Bladder microvascular endothelial cell (primary cell): ENCODE results near the gene ACOT8. TPM values are rescaled to one million over a fixed set of nuclear protein-coding genes. Genes with fewer than 3 reads are reported as not detected.

ENCODE experiments used
- total RNA-seq: library from RNA; depleted of rRNA; stranded (reverse); fragments of >200 nt; gene quantifications from 2 replicates; pipeline ENCODE4 v1.2.3, GENCODE V29; 2014

Gene ACOT8
- total RNA-seq, result 26.4 and 32.9 TPM in 2 replicates

GRCh38 chr20:45857114-45857881 is at the start of gene ACOT8, which contains the start of gene ZSWIM3:
TSS of gene ACOT8 (minus strand) at chr20:45857392. CDS start at chr20:45857315, 77 bp downstream.
TSS of gene ZSWIM3 (plus strand) at chr20:45857614. CDS start at chr20:45857826, 212 bp downstream.

DNA sequence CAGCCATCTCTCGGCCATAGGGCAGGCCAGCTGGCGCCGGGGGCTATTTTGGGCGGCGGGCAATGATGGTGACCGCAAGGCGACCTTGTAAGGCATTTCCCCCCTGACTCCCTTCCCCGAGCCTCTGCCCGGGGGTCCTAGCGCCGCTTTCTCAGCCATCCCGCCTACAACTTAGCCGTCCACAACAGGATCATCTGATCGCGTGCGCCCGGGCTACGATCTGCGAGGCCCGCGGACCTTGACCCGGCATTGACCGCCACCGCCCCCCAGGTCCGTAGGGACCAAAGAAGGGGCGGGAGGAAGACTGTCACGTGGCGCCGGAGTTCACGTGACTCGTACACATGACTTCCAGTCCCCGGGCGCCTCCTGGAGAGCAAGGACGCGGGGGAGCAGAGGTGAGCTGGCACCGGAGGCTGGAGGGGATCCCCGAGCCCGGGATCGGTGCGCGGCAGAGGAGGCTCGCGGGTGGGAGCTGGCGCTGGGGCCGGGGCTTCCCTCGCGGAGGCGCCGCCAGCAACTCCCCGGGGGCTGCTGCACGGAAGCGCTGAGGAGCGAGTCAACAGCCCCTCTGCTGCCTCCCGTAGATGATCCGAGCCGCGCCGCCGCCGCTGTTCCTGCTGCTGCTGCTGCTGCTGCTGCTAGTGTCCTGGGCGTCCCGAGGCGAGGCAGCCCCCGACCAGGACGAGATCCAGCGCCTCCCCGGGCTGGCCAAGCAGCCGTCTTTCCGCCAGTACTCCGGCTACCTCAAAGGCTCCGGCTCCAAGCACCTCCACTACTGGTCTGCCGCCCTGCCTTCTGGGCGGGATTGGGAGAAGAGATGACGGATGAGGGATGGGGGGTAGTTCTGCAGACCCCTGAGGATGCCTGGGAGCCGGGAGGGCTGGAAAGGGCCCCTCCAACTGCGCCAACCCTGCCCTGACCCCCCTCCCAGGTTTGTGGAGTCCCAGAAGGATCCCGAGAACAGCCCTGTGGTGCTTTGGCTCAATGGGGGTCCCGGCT is 34.1 kb upstream of the ACOT8 start, which contains the start of the genes CTSA and NEURL2:
Gene CTSA (plus strand): TSS at position 351 of the 999 bp plus-strand sequence. CDS start 234 bp downstream, at position 585.
Gene NEURL2 (minus strand): TSS at position 224 of the 999 bp plus-strand sequence. CDS start 217 bp downstream, at position 7.

DNA sequence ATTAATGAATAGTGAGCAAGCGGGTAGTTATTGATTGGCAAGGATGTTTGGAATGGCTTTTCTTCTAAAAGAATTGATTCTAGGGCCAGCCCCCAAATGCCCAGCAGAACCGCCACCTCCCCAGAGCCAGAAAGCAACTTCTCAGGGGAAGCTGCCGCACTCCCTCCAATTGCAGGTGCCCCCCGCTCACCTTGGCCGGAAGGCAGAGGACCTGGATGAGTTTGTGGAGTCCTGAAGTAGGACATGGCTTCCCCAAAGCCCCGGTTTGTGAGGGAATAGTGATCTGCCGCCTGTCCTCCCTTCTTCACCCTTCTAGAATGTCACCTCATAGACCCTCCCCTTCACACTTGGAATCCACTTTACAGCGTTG is 30.1 kb upstream of the ACOT8 start, which contains the start of gene SPATA25:
Gene SPATA25 (minus strand): TSS at position 277 of the 370 bp plus-strand sequence. CDS start 32 bp downstream, at position 245.

DNA sequence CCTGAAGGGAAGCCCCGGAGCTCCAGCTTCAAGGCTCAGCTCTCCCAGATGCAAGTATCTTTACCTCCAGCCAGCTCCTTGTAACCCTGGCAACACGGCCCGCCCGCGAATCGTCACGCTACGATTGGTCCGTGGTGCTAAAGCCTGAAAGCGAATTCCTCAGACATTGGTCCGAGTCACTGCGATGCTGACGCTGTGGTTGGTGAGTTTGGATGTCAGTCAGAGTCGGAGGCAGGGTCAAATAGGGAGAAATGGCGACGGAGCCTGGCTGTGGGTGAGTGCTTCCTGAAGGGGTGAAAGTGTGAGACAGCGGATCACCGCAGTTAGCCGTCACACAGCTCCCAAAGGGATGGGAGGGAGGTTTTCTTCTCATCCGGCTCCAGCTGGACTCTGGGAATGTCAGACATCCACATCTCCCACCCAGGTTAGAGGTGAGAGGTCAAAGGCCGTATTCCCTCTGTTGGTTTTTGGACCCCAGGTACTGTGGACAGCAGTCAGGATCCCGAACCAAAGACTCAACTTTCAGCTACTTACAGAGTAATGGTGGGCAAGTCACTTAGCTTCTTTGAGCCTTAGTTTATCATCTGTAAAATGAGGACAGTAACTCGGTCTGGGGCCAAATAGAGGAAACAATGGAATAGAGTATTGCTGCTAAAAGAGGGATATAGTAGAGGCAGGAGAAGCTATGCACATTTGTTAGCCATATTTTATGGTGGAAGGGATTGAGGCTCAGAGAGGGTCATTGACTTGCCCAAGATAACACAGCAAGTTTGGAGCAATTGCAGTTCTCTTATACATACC is 24.0 kb upstream of the ACOT8 start, which contains the start of gene ZSWIM1:
Gene ZSWIM1 (plus strand): TSS at position 240 of the 801 bp plus-strand sequence. CDS start 1,366 bp downstream, outside the sequence.

DNA sequence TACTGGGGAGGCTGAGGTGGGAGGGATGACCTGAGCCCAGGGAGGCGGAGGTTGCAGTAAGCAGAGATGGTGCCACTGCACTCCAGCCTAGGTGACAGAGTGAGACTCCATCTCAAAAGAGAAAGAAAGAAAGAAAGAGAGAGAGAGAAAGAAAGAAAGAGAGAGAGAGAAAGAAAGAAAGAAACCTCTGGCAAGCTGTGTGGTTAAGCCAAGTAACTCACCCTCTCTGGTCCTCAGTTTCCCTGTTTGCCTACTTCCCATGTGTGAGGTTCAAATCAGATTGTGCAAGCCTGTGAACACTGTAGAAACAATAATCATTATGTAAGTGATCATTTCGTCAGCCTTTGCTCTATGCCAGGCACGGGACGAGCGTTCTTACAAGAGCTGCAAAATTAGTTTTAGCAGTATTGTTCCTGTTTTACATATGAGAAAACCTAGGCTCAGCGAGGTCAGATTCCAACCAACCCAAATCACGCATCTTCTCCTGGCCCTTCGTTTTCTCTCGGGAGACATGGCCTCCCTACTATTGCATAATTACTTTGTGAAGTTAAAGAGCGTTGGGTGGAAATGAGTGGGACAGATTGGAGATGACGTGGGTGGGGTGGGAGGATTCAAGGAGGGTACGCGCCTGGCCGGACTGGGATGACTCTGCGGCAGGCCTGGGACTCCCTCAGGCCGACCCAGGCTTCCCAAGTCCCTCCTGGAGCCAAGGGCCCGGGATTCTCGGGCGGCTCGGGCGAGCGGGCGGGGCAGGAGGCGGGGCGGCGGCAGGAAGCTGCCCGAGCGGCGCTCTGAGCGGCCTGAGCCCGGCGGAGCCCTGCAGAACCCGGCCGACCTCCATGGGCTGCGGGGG is 23.9 kb downstream of the ACOT8 start, which contains the start of gene SNX21:
Gene SNX21 (plus strand): TSS at position 770 of the 853 bp plus-strand sequence. CDS start 121 bp downstream, outside the sequence.

DNA sequence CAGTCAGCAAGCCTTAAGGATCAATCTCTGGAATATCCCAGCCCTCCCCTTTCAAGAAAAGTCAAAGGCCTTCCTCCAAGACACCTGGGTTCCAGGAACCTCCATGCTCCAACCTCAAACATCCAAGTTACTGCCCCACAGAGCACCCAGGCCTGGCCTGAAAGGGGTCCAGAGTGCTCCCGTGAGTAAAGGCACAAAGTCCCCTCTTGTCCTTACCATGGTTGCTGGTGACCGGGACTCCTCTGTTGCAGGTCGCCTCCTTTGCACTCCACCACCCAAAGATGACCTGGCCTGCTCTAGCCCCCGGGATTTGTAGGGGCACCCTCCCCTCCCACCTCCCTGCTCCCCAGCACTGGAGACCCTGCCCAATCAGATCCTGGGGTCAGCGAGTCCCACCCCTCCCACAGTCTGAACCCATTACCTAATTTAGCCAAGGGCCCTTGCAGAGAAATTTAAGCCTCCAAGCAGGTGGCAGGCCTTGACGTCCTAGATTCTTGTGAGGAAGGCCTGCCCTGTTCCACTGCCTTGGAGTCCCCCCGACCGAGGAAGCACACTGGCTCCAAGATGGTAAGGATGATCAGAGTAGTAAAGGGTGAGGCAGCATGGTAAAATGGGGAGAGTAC is 30.1 kb downstream of the ACOT8 start, which contains the start of gene TNNC2:
Gene TNNC2 (minus strand): TSS at position 283 of the 623 bp plus-strand sequence. CDS start 64 bp downstream, at position 219.

GRCh38 chr20:45812157-45813005 is 44.8 kb downstream of the ACOT8 start, which contains the start of gene UBE2C:
TSS of gene UBE2C (plus strand) at chr20:45812644. CDS start at chr20:45812696, 52 bp downstream.

Other genes starting within 250 kb of the ACOT8 start
- not detected in 2 replicates for gene WFDC10A, start 227.7 kb downstream of the ACOT8 start, total RNA-seq
- gene WFDC9, start 226.1 kb downstream of the ACOT8 start, total RNA-seq, result not detected in 2 replicates
- gene WFDC11, start 187.2 kb downstream of the ACOT8 start, total RNA-seq, result not detected in 2 replicates
- gene WFDC13, start 155.4 kb downstream of the ACOT8 start, total RNA-seq, result not detected in 2 replicates
- not detected in 2 replicates for gene WFDC10B, start 152.4 kb downstream of the ACOT8 start, total RNA-seq
- not detected in 2 replicates for gene SPINT4, start 135.0 kb downstream of the ACOT8 start, total RNA-seq
- not detected in 2 replicates for gene WFDC3, start 65.5 kb downstream of the ACOT8 start, total RNA-seq
- 12.7 and 13.6 TPM in 2 replicates for gene DNTTIP1, start 65.4 kb downstream of the ACOT8 start, total RNA-seq
- gene UBE2C, start 44.7 kb downstream of the ACOT8 start, total RNA-seq, result 8.9 and 20.7 TPM in 2 replicates
- not detected in 2 replicates for gene TNNC2, start 30.1 kb downstream of the ACOT8 start, total RNA-seq
- 10.2 and 13.4 TPM in 2 replicates for gene SNX21, start 23.6 kb downstream of the ACOT8 start, total RNA-seq
- 6.0 and 9.9 TPM in 2 replicates for gene ZSWIM3, start 222 bp upstream of the ACOT8 start, total RNA-seq
- 1.9 and 4.0 TPM in 2 replicates for gene ZSWIM1, start 23.8 kb upstream of the ACOT8 start, total RNA-seq
- 0.49 and 0.50 TPM in 2 replicates for gene SPATA25, start 30.2 kb upstream of the ACOT8 start, total RNA-seq
- gene NEURL2, start 33.8 kb upstream of the ACOT8 start, total RNA-seq, result 2.6 and 2.8 TPM in 2 replicates
- gene CTSA, start 33.9 kb upstream of the ACOT8 start, total RNA-seq, result 37.2 and 80.9 TPM in 2 replicates
- 3.4 and 6.7 TPM in 2 replicates for gene PLTP, start 54.8 kb upstream of the ACOT8 start, total RNA-seq
- gene PCIF1, start 77.3 kb upstream of the ACOT8 start, total RNA-seq, result 7.3 and 11.3 TPM in 2 replicates
- 6.2 and 13.3 TPM in 2 replicates for gene ZNF335, start 114.8 kb upstream of the ACOT8 start, total RNA-seq
- 0.06 TPM in 1 of 2 replicates, not detected in the other for gene MMP9, start 151.5 kb upstream of the ACOT8 start, total RNA-seq
- gene SLC12A5, start 171.8 kb upstream of the ACOT8 start, total RNA-seq, result 0.81 and 1.3 TPM in 2 replicates
- gene NCOA5, start 232.6 kb upstream of the ACOT8 start, total RNA-seq, result 7.6 and 13.4 TPM in 2 replicates